Glutamatergic neuron (in vitro differentiated cells): ENCODE measurements around the gene AMIGO2. TPM values are rescaled to one million over a fixed set of nuclear protein-coding genes. Genes with fewer than 3 reads are reported as not detected.

Experiments
- DNase-seq: peaks from one replicate; pipeline ENCODE4 v3.0.0; 2022
- H3K27ac Mint-ChIP-seq: one replicate; pipeline ENCODE4 v1.8.0; 2020; ENCODE audit warnings: mild to moderate bottlenecking, mixed read lengths, inconsistent platforms; ENCODE audit not compliant: unreplicated experiment
- H3K27me3 Mint-ChIP-seq: one replicate; pipeline ENCODE4 v1.8.0; 2020; ENCODE audit warnings: mild to moderate bottlenecking, moderate library complexity, mixed read lengths, inconsistent platforms; ENCODE audit not compliant: unreplicated experiment
- H3K36me3 Mint-ChIP-seq: one replicate; pipeline ENCODE4 v1.8.0; 2020; ENCODE audit warnings: mild to moderate bottlenecking, mixed read lengths, inconsistent platforms; ENCODE audit not compliant: unreplicated experiment
- H3K4me1 Mint-ChIP-seq: one replicate; pipeline ENCODE4 v1.8.0; 2020; ENCODE audit warnings: mild to moderate bottlenecking, low read depth, mixed read lengths, inconsistent platforms; ENCODE audit not compliant: unreplicated experiment
- H3K4me3 Mint-ChIP-seq: one replicate; pipeline ENCODE4 v1.8.0; 2020; ENCODE audit warnings: mild to moderate bottlenecking, mixed read lengths, inconsistent platforms; ENCODE audit not compliant: unreplicated experiment
- H3K9me3 Mint-ChIP-seq: one replicate; pipeline ENCODE4 v1.8.0; 2020; ENCODE audit warnings: mild to moderate bottlenecking, moderate library complexity, mixed read lengths, inconsistent platforms; ENCODE audit not compliant: unreplicated experiment
- total RNA-seq: library from RNA; stranded (reverse); fragmentation: NEBNext Ultra II Directional; extraction: Animal tissue kit (Norgen Biotek cat#: 25700); gene quantifications from one replicate; pipeline ENCODE4 v1.2.1, GENCODE V29; 2021; ENCODE audit not compliant: unreplicated experiment
- TF ChIP-seq, protein P1 (sequence below): fragments of 200-600 bp; sonication (generic); IDR thresholded peaks from one replicate; pipeline ENCODE4 v1.5.0; 2021; ENCODE audit not compliant: partially characterized antibody, unreplicated experiment

The AMIGO2 gene
- total RNA-seq, 1 donor from 2014 or later: 1.7 TPM

DNA sequence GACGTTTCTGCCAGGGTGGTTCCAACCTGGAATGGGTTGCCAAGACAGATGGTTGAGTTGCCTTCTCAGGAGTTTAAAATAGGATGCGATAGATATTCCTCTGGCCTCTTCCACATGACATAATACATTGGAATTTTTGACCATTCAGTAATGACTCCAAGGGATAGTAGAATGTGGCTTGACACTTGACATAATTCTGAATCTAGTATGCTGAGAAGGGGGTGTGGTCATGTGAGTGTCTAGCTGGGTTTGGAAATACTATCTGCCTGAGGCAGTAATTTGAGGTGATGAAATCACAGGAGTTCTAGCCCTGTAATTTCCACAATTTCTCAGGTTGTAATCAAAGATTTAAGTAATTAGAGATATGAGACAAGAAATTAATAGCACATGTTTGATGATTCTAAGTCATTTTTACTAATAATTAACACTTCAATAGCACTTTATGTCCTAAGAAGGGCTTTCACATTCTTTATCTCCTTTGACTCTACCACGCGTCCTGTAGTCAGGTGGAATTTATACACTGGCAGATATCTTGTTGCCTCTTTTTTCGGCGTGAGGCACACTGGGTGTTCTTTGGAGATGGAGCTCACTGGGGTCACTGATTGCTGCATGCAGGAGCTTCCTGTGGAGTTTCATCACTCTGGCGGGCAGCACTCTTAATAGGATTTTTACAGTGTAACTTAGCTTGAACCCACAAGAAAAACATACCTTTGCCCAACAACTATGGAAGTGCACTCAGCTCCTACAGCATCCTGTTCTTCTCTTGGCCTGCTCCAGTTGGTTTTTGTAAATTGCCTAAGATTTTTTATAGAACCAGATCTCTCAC is 3.2 kb upstream of the AMIGO2 start:
- Mint-ChIP-seq H3K9me3 (no peaks in the 10 kb centered on the region), H3K36me3 (no peaks in the 10 kb centered on the region), H3K4me1 (peaks cover 4% of the 10 kb centered on the region), H3K4me3 (no peak overlapping the region), H3K27ac (no peak overlapping the region), H3K27me3 (peaks cover 8% of the 10 kb centered on the region)
- TF ChIP-seq, protein P1, sequence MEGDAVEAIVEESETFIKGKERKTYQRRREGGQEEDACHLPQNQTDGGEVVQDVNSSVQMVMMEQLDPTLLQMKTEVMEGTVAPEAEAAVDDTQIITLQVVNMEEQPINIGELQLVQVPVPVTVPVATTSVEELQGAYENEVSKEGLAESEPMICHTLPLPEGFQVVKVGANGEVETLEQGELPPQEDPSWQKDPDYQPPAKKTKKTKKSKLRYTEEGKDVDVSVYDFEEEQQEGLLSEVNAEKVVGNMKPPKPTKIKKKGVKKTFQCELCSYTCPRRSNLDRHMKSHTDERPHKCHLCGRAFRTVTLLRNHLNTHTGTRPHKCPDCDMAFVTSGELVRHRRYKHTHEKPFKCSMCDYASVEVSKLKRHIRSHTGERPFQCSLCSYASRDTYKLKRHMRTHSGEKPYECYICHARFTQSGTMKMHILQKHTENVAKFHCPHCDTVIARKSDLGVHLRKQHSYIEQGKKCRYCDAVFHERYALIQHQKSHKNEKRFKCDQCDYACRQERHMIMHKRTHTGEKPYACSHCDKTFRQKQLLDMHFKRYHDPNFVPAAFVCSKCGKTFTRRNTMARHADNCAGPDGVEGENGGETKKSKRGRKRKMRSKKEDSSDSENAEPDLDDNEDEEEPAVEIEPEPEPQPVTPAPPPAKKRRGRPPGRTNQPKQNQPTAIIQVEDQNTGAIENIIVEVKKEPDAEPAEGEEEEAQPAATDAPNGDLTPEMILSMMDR: no peak
- no peak for DNase-seq

DNA sequence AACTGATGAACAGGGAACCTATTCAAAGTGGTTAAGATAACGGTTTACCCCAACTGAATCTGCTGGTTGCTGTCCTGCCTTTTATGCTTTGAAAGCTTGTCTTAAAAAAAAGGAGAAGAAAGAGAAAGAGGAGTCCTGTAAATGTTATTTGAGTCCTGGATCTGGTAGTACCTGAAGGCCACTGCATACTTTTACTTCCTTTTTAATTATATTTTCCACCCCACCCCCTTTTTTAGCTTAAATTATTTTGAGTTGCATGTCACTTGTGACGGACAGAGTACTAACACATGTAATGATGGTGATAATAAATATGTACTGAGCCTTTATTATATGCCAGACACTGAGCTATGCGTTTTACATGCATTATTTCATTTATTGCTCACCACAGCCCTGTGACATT is 2.5 kb upstream of the AMIGO2 start:
- H3K36me3 Mint-ChIP-seq: no peaks in the 10 kb centered on the region
- H3K4me1 Mint-ChIP-seq: peaks cover 3% of the 10 kb centered on the region
- H3K27ac Mint-ChIP-seq: no peak overlapping the region
- no peak overlapping the region for H3K4me3 Mint-ChIP-seq
- TF ChIP-seq, protein P1: no peak
- no peak for DNase-seq
- no peaks in the 10 kb centered on the region for H3K9me3 Mint-ChIP-seq
- peaks cover 9% of the 10 kb centered on the region for H3K27me3 Mint-ChIP-seq

DNA sequence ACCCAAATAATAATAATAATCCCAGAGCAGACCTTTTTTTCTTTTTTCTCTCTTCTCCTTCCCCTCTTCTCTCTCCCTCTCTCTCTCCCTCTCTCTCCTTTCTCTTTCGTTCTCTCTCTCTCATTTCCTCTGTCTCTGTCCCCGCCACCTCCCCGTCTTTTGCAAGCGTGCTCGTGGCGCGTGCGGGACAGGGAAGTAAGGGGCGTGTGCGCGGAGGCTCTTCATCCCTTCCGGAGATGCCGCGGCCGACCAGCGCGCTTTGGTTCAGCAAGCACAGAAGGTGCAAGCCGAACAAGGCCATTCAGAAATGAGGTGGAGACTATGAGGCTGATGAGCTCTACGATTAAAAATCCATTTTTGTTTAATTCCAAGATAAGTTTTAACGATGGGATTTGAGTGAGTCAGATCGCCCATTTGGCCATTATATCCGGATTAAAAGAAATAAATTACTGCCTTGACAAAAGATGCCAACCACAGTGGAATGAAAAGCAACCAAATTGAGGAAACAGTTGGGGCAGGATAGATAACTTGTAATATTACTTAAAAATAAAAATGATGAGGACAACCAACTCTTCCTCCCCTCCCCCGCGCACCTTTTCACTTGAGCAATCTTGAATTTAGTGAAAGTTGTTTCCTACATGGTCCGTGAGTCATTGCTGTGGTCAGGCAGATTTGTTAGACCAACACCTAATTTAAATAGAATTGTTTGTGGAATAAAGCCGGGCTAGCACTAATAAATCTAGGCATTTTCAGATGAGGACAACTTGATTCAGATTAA is 1.2 kb upstream of the AMIGO2 start:
- Mint-ChIP-seq H3K4me3 (peak overlapping the region; percentile 91), H3K27me3 (peaks cover 9% of the 10 kb centered on the region), H3K36me3 (no peaks in the 10 kb centered on the region), H3K27ac (no peak overlapping the region), H3K9me3 (no peaks in the 10 kb centered on the region), H3K4me1 (peaks cover 3% of the 10 kb centered on the region)
- DNase-seq: peak; percentile 42
- TF ChIP-seq, protein P1: no peak

DNA sequence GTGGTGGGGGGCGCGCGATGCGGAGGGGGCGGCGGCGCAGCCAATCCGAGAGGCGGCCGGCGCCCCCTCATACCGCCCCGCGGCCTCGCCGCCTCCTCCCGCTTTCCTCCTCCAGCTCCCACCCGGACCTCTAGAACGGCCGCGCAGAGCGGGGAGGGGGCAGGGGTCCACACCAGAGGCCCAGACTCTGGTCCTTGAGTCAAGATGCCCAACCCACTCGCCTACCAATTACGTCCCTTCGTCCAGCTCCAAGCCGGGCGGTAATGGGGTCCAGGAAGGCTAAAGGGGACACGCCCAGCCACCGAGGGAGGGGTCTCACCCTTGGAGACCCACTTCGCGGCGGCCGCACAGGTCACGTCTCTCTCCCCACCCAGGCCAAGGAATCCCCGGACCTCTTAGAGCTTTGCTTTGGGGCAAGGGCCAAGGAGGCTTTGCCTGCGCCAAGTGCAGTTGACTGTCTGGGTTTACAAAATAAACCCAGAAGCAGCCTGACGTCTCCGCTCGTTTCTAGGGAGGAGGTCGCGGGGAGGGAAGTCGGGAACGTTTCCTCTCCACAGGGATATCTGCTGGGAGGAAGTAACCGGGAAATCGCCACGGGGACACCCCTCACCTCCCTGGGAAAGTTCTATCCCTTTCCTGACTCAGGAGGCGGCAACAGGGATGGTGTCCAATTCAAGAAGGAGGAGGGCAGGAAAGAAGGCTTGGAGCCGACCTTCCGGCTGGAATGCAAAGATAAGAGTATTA is 394 bp upstream of the AMIGO2 start:
- no peak overlapping the region for H3K27ac Mint-ChIP-seq
- no peaks in the 10 kb centered on the region for H3K36me3 Mint-ChIP-seq
- no peaks in the 10 kb centered on the region for H3K9me3 Mint-ChIP-seq
- TF ChIP-seq, protein P1: no peak
- H3K27me3 Mint-ChIP-seq: peaks cover 9% of the 10 kb centered on the region
- peaks cover 3% of the 10 kb centered on the region for H3K4me1 Mint-ChIP-seq
- DNase-seq: peak; percentile 46
- peak overlapping the region; percentile 91 for H3K4me3 Mint-ChIP-seq
